HG03045 (cell line): ENCODE results near the gene HOXD13.

ENCODE experiments used
- ATAC-seq: cut with Tn5 transposase; IDR thresholded peaks from one replicate; pipeline ENCODE4 v1.9.1; 2021; ENCODE audit warnings: mild to moderate bottlenecking, moderate library complexity; ENCODE audit not compliant: unreplicated experiment

The HOXD13 gene

GRCh38 chr2:176092270-176093144, at the start of gene HOXD13:
Gene HOXD13, plus strand, starts transcription at chr2:176092721. Its CDS starts 170 bp downstream, at chr2:176092891.
- no peak for ATAC-seq

GRCh38 chr2:176056406-176056805, 36.1 kb upstream of the HOXD13 start:
- ATAC-seq: no peak

GRCh38 chr2:176063958-176064357, 28.6 kb upstream of the HOXD13 start:
- no peak for ATAC-seq

- ATAC-seq: no peak
Observed at GRCh38 chr2:176066645-176067588, 25.6 kb upstream of the HOXD13 start.

GRCh38 chr2:176067589-176068418, 24.7 kb upstream of the HOXD13 start:
- no peak for ATAC-seq

DNA sequence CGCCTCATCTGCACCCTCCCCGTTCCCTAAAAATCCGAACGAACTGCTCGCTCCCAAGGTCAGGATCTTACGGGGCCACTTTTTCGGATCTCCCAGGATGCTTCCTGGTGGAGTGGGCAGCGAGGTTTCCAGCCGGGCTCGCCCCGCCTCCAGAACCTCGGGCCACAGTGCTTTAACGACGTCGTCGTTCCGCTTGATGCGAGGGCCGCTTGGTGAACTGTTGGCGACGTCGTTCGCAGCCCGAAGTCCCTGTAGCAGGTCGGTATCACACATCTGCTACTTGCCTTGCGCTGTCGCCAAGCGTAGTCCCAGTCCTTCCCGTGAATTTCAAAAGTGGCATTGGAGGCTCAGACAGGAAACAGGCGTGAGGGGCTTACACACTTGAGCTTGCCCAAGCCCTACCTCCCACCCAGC, 24.1 kb upstream of the HOXD13 start:
- no peak for ATAC-seq

GRCh38 chr2:176071330-176072291, 20.9 kb upstream of the HOXD13 start:
- ATAC-seq: no peak

GRCh38 chr2:176072292-176072669, 20.2 kb upstream of the HOXD13 start:
- no peak for ATAC-seq

- no peak for ATAC-seq
Observed at GRCh38 chr2:176072951-176073904, 19.3 kb upstream of the HOXD13 start.

DNA sequence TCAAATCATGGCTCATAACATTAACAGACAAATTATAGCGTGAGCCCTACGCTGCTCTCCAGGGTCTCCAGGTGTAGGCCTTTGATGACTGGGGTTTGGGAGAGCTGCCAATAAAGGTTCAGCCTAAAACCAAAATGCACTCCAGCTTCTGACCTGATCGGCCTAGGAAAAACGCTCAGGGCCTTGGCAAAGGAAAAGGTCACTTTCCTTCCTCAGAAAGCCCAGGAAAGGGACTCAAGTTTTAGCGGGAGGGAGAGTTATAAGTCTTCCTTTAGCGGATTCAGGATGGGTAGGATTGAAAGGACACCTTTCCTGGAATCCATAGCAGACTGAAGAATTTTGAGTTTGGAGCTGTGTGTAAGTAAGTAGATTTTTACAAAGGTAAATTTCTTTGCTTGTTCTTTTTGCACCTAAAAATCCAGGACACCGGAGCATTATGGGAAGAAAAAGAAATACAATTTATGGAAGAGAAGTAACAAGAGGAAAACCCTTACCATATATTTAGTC, 17.5 kb upstream of the HOXD13 start:
- ATAC-seq: no peak

DNA sequence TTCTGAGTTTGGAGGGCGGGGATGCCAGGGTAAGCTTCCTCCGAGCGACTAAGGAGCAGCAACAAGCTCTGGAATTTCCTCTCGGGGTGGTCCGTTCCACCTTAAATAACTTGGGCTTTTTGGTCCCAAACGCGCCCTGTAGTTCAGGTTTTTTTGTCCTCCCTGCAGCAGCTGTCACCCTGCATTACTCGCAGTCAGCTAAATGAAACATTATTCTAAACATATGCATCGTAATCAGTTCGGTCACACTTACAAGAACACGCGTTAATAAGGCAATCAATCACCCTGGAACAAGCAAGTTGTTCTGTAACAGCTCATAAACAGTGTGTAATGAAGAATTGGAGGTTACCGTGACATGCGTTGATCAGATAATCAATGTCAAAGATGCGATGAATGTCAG, 17.0 kb upstream of the HOXD13 start:
- no peak for ATAC-seq

GRCh38 chr2:176076063-176076462, 16.5 kb upstream of the HOXD13 start:
- no peak for ATAC-seq

DNA sequence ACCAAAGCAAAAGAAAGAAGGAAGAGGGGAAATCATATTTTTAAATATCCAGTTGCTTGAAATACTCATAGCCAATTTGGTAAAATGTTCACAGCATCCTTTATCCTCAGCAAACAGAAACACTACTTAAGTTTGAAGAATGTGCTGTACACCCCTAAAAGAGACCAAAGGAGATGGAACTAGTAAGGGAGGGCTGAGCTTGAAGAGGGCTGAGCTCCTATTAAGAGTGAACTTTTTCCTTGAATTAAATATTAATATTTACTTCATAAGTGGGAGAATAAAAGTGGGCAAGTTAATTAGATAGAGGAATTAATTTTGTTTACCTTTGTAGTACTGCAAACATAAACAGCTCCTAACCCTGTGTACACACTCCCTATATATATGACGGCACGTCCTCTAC, 15.7 kb upstream of the HOXD13 start:
- no peak for ATAC-seq

- no peak for ATAC-seq
Observed at GRCh38 chr2:176078541-176079284, 13.8 kb upstream of the HOXD13 start.

- ATAC-seq: no peak
Observed at GRCh38 chr2:176079285-176079830, 13.2 kb upstream of the HOXD13 start.

GRCh38 chr2:176079831-176080539, 12.5 kb upstream of the HOXD13 start:
- no peak for ATAC-seq
